Suppressor macrophage treated with lipopolysaccharide for 4 hours (primary cell): ENCODE data around the gene PNLIPRP1.

ENCODE experiments used
- DNase-seq: peaks from one replicate; pipeline ENCODE4 v3.0.0-alpha.2; 2020

Gene PNLIPRP1

DNA sequence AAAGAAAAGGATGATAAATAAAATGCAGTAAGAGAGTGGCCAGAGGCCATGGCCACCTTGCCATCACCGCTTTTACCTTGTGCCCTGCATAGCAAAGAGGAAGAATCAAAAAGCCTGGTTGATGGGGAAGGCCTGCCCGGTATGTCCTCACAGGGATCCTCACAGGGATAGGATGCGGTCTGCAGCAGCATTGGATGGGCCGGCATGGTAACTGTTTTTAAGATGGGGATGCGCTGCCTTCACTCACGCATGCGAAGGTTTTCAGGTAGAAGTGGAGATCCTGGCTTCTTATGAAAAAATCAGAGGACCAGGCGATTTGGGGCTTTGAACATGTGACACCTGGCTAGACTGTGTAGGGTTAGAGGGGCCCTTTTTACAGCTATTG, 42.4 kb downstream of the PNLIPRP1 start:
- DNase-seq, result no peak

DNA sequence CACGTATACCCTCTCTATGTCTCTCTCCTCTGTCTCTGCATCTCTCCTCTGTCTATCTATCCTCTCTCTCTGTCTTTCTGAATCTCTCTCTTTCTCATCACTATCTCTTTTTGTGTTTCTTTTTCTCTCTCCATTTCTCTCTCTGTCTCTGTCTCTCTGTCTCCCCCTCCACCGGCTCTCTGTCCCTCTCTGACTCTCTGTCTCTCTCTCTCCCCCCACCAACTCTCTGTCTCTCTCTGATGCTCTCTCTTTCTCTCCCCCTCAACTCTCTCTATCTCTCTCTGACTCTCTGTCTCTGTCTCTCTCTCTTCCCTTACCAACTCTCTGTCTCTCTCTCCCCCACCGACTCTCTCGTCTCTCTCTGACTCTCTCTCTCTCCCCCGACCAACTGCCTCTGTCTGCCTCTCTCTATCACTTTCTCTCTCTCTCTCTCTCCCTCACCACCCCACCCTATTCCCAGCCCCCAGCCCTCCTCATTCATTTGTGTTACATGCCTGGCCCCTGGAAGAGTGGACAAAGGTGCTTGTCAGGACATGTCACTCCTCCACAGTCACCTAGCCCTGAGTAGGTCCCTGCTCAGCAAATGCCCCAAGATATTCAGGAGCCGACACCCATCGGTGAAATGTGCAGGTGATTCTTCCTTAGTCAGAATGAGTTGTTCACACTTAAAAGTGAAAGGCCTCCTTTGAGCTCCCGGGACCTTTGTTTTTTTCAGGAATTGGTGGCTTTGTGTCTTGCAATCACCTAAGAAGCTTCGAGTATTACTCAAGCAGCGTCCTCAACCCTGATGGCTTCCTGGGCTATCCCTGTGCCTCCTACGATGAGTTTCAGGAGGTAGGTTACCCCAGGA, 43.6 kb downstream of the PNLIPRP1 start:
- DNase-seq, result no peak

DNA sequence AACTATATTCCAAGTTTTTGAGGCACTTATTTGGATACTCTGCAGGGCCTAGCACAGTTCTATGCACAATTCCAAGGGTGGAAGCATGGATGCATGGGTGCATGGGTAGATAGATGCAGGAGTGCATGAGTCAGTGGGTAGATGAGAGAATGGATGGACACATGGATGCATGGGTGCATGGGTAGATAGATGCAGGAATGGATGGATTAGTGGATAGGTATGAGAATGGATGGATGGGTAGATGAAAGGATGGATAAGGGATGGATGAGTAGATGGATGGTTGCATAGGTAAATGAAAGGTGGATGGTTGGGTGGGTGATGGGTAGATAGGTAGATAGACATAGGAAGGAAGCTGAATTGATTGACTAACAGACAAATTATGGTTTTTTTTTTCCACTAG, 45.6 kb downstream of the PNLIPRP1 start:
- DNase-seq, result no peak

DNA sequence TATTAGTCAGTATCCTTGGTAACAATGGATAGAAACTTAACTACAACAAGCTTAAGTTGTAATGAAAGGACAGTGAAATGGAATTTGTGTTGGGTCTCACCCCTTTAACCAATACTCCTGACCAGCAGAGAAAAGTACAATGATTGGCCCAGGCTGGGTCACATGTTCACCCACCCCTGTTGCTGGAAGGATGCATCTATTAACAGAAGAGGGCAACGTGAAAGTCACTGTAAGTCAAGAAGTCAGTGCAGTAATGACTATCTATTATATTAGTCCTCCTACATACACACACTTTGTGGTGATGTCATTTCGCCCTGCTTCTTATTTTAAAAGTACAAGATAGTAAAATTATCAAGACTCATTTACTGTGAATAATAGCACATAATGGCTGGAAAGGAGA, 46.2 kb downstream of the PNLIPRP1 start:
- no peak for DNase-seq

DNA sequence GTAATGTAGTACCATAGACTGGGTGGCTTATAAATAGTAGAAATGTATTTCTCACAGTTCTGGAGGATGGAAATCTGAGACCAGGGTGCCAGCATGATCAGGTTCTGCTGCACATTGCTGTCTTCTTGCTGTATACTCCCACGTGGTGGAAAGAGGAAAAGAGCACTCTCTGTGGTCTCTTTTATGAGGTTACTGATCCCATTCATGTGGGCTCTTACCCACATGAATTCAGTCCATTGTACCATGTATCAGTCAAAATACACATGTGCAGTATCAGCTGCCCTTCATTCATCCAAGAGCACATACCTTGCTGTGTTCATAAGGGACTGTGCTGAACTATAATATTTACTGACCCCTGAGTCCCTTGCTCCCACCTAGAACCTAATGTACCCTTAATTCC, 47.1 kb downstream of the PNLIPRP1 start:
- DNase-seq, result no peak

DNA sequence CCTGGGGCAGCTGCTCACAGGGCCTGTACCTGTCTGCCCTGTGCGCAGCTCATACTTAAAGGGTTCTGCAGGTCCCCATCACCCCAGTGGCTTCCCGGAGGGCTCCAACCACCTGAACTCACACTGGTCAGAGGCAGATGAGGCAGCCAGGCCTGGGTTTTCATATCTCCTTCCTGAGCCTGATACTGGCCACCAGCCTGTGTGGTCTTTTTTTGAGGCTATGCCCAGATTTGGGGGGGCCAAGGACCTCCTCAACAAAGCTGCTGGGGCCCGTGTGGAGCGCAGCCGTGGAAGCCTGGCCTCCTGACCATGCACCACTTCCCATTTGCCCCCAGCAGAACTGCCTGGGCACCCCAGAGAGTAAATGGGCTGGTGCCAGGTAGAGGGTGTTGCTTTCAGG, 55.7 kb downstream of the PNLIPRP1 start:
- no peak for DNase-seq

DNA sequence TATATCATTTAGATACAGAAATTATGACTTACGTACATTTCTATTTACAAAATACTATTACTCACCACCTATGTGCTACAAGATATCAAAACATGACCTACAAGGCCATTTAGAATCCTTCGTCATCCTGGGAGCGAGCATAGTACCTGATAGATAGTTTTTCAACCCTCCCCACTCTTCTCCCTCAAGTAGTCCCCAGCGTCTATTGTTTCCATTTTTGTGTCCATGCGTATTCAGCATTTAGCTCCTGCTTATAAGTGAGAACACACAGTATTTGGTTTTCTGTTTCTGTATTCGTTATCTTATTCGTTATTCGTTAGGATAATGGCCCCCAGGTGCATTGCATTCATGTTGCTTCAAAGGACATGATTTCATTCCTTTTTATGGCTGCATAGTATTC, 58.1 kb downstream of the PNLIPRP1 start:
- DNase-seq, result no peak

DNA sequence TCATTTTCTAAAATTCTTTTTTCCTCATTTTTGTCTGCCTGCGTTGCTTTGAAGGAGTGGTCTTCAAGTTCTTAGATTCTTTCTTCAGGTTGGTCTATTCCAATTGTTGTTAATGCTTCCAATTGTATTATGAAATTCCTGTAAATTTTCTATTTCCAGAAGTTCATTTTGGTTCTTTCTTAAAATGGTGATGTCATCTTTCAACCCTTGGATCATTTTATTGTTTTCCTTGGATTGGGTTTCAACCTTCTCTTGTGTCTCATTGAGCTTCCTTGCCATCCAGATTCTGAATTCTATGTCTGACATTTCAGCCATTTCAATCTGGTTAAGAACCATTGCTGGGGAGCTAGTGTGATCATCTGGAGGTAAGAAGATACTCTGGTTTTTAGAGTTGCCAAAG, 63.1 kb downstream of the PNLIPRP1 start:
- DNase-seq, result no peak

DNA sequence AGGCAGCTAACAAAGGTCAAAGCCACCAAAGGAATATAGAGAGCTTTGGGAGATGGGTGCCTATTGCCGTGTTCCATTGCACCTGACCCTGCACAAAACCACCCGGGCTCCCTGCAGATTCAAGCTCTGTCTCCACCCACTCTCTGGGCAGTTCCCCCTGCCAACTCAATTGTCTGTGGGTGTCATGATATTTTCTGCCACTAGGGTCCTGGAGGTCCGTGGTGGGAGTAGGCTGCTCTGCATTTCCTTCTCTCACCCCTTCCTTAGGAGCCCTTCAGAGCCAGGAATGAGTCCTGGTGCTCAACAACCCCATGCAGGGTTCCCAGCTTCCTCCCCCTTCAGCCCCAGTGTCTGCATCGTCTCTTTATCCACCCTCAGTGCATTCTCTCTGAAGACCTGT, 64.1 kb downstream of the PNLIPRP1 start:
- DNase-seq, result no peak

DNA sequence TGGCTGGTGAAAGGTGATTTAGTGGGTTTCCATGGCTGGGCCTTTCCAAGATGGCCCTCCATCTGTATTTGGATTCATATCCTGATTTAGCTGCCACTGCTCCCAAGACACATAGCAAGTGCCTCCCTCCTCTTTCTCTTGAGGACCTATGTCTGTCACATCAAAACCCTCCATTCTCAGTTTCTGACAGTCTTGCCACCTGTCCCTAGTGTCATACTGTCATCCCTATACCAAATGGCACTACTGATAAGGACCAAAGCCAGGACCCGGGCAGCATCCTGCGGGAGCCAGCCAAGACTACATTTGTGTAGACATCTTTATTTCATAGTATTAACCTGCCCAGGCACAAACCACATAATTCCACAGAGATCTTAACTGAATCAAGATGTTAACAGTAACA, 64.8 kb downstream of the PNLIPRP1 start:
- DNase-seq, result no peak

DNA sequence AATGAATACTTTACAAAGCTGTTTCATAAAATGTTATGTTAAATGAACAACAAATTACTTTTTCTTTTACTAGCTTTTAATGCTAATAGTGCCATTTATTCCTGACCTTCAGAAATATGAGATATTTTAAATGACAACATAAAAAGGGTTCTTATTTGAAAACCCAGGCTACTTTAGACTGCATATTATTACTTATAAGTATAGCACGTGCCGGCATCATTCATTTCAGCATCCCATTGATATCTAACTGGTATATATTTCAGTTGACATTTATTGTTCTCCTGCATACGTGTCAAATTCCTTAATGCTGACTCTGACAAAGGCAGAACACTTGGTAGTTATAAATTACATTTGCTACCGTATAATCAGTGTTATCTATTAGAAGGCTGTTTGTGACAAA, 65.3 kb downstream of the PNLIPRP1 start:
- DNase-seq, result no peak

DNA sequence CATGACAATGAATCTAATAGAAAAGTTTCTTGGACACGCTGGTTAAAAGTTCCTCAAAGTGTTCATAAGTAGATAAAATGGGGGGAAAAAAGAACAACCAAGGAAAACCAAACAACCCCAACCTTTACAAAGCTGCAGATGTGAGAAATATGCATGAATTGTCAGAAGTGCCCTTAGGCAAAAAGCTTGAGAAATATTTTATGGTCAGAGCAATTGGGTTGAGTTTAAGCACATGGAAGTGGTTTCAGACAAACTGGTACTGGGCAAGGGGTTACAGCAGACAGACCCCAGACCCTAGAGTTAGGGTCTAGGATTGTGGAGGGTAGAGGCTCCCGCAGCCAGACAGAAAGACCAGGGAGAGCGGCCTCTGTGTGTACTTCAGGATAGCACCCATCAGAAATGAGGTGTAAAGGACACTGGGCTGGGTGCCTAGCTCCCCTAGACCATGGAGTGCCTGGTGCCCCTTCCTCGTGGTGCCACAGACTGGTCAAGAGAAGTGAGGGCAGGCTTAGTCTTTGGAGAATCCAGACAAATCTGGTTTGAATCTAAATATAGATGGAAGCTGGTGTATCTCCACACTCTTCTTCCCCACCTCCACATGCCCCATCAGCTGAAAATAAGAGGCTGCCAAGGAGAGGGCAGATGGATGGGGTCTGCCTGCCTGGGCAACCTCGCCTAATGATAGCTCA, 67.2 kb downstream of the PNLIPRP1 start:
- DNase-seq, result no peak
